ENCODE measurements around the gene PARP3.

The PARP3 gene

GRCh38 chr3:51966016-51966415, 23.9 kb downstream of the PARP3 start:
- H3K79me2 ChIP-seq (ENCODE audit: insufficient read depth, low read length): no peaks in the 10 kb centered on the region
- no peak for TF ChIP-seq CTCF (IDR thresholded peaks at IDR 0.05; ENCODE audit: borderline replicate concordance, extremely low read depth, low read length, poor library complexity, severe bottlenecking)
- TF ChIP-seq EZH2 (IDR thresholded peaks at IDR 0.05; ENCODE audit: borderline replicate concordance, low read depth, low read length, severe bottlenecking): no peak
- H3K9ac ChIP-seq (ENCODE audit: low read depth, low read length): peak overlapping the region; percentile 64; the same call in 1 of the 2 replicates
- H2AFZ ChIP-seq (ENCODE audit: low read depth, low read length): no peak overlapping the region
- H3K27ac ChIP-seq (ENCODE audit: low read length): no peak overlapping the region
- peak overlapping the region; percentile 95 for H3K4me2 ChIP-seq (ENCODE audit: insufficient read depth, low read length)
- H3K4me1 ChIP-seq (ENCODE audit: insufficient read depth, low read length): peaks cover 25% of the 10 kb centered on the region
- no peak for DNase-seq
- peaks cover 4% of the 10 kb centered on the region for H3K36me3 ChIP-seq (ENCODE audit: insufficient read depth, low read length)
- no peak overlapping the region for H3K4me3 ChIP-seq (ENCODE audit: low read depth in 1 of 2, low read length in 2 of 2)
- H3K27me3 ChIP-seq (ENCODE audit: insufficient read depth, low read length, poor library complexity): no peaks in the 10 kb centered on the region
- no peaks in the 10 kb centered on the region for H3K9me3 ChIP-seq (ENCODE audit: insufficient read depth, low read length, severe bottlenecking)
- no peak for ATAC-seq (ENCODE audit: insufficient read depth, low read depth)
- H4K20me1 ChIP-seq (ENCODE audit: insufficient read depth, low read length): peaks cover 3% of the 10 kb centered on the region; the same call in 1 of the 2 replicates

- no peak for DNase-seq
- Histone ChIP-seq H3K27ac (ENCODE audit: low read length) (no peak overlapping the region; the same call in 1 of the 2 replicates), H3K36me3 (ENCODE audit: insufficient read depth, low read length) (peaks cover 9% of the 10 kb centered on the region), H3K4me2 (ENCODE audit: insufficient read depth, low read length) (peak overlapping the region; percentile 95), H4K20me1 (ENCODE audit: insufficient read depth, low read length) (peaks cover 3% of the 10 kb centered on the region; the same call in 1 of the 2 replicates), H3K4me3 (ENCODE audit: low read depth in 1 of 2, low read length in 2 of 2) (peak overlapping the region; percentile 28 to 72; a peak in 3 of 4 replicates), H3K4me1 (ENCODE audit: insufficient read depth, low read length) (peaks cover 25% of the 10 kb centered on the region), H2AFZ (ENCODE audit: low read depth, low read length) (peak overlapping the region; percentile 67), H3K27me3 (ENCODE audit: insufficient read depth, low read length, poor library complexity) (no peaks in the 10 kb centered on the region), H3K9ac (ENCODE audit: low read depth, low read length) (peak overlapping the region; percentile 64), H3K9me3 (ENCODE audit: insufficient read depth, low read length, severe bottlenecking) (no peaks in the 10 kb centered on the region), H3K79me2 (ENCODE audit: insufficient read depth, low read length) (no peaks in the 10 kb centered on the region)
- ATAC-seq (ENCODE audit: insufficient read depth, low read depth): no peak
- no peak for TF ChIP-seq CTCF (IDR thresholded peaks at IDR 0.05; ENCODE audit: borderline replicate concordance, extremely low read depth, low read length, poor library complexity, severe bottlenecking)
- TF ChIP-seq EZH2 (IDR thresholded peaks at IDR 0.05; ENCODE audit: borderline replicate concordance, low read depth, low read length, severe bottlenecking): no peak
These were observed 24.3 kb downstream of the PARP3 start for GRCh38 chr3:51966486-51966885.

- peaks cover 10% of the 10 kb centered on the region for H3K36me3 ChIP-seq (ENCODE audit: insufficient read depth, low read length)
- H3K4me1 ChIP-seq (ENCODE audit: insufficient read depth, low read length): peaks cover 25% of the 10 kb centered on the region
- H3K4me2 ChIP-seq (ENCODE audit: insufficient read depth, low read length): peak overlapping the region; percentile 95
- H4K20me1 ChIP-seq (ENCODE audit: insufficient read depth, low read length): peaks cover 3% of the 10 kb centered on the region; the same call in 1 of the 2 replicates
- peak; percentile 20; the same call in 2 of the 3 replicates for ATAC-seq (ENCODE audit: insufficient read depth, low read depth)
- H2AFZ ChIP-seq (ENCODE audit: low read depth, low read length): peak overlapping the region; percentile 67
- no peak for DNase-seq
- no peaks in the 10 kb centered on the region for H3K79me2 ChIP-seq (ENCODE audit: insufficient read depth, low read length)
- H3K9ac ChIP-seq (ENCODE audit: low read depth, low read length): peak overlapping the region; percentile 64
- H3K27ac ChIP-seq (ENCODE audit: low read length): peak overlapping the region; percentile 53; the same call in 1 of the 2 replicates
- peak overlapping the region; percentile 28 to 72; a peak in 3 of 4 replicates for H3K4me3 ChIP-seq (ENCODE audit: low read depth in 1 of 2, low read length in 2 of 2)
- TF ChIP-seq EZH2 (IDR thresholded peaks at IDR 0.05; ENCODE audit: borderline replicate concordance, low read depth, low read length, severe bottlenecking): no peak
- TF ChIP-seq CTCF (IDR thresholded peaks at IDR 0.05; ENCODE audit: borderline replicate concordance, extremely low read depth, low read length, poor library complexity, severe bottlenecking): no peak
- no peaks in the 10 kb centered on the region for H3K27me3 ChIP-seq (ENCODE audit: insufficient read depth, low read length, poor library complexity)
- no peaks in the 10 kb centered on the region for H3K9me3 ChIP-seq (ENCODE audit: insufficient read depth, low read length, severe bottlenecking)
These were observed 24.8 kb downstream of the PARP3 start for GRCh38 chr3:51966922-51967383.
